GM19372 (cell line): ENCODE results near the gene OR10A5.
A peak's percentile ranks its signal among the peaks of the same experiment; 100 is the strongest.
"Not testable (repeated sequence)": the region's sequence is repeated elsewhere in the genome, so short reads cannot be mapped to it uniquely, and the experiment has no call there.

ENCODE experiments used
- ATAC-seq: cut with Tn5 transposase; IDR thresholded peaks from one replicate; pipeline ENCODE4 v1.9.1; 2021; ENCODE audit warnings: mild to moderate bottlenecking, low read depth, moderate library complexity; ENCODE audit not compliant: unreplicated experiment

The OR10A5 gene

GRCh38 chr11:6871278-6871677 is 25.8 kb downstream of the OR10A5 start:
- ATAC-seq: no peak

- ATAC-seq: no peak
Measured at GRCh38 chr11:6875761-6876160, 30.3 kb downstream of the OR10A5 start.

GRCh38 chr11:6876325-6876724 is 30.8 kb downstream of the OR10A5 start, which contains the start of gene OR10A4:
TSS of gene OR10A4 (plus strand) at chr11:6876625. CDS start at chr11:6876648, 23 bp downstream.
- no peak for ATAC-seq

GRCh38 chr11:6876914-6877313 is 31.4 kb downstream of the OR10A5 start:
- no peak for ATAC-seq

GRCh38 chr11:6882751-6883150 is 37.3 kb downstream of the OR10A5 start:
- ATAC-seq: no peak

GRCh38 chr11:6887711-6888110 is 42.2 kb downstream of the OR10A5 start:
- not testable (repeated sequence) for ATAC-seq

GRCh38 chr11:6888830-6889229 is 43.3 kb downstream of the OR10A5 start:
- ATAC-seq: no peak

GRCh38 chr11:6889835-6890234 is 44.4 kb downstream of the OR10A5 start:
- ATAC-seq: no peak

- no peak for ATAC-seq
Measured at GRCh38 chr11:6892400-6892799, 46.9 kb downstream of the OR10A5 start, which contains the start of gene OR2D2. TSS of gene OR2D2 (minus strand) at chr11:6892500. CDS start at chr11:6892500, 0 bp downstream.

- ATAC-seq: no peak
Measured at GRCh38 chr11:6894097-6894496, 48.6 kb downstream of the OR10A5 start.

- peak; percentile 74 for ATAC-seq
Measured at GRCh38 chr11:6895010-6895409, 49.5 kb downstream of the OR10A5 start.
